Subcutaneous abdominal adipose tissue (tissue), 5 donors: Measurements from ENCODE around the gene PSAPL1.

Experiments
- H3K27ac ChIP-seq: one replicate; pipeline ENCODE4 v1.7.0; 2013; ENCODE audit warnings: low read depth, mild to moderate bottlenecking, inconsistent platforms, low read length, moderate library complexity
- H3K27me3 ChIP-seq, 5 donors: one replicate each; pipeline ENCODE4 v1.7.0; 2013; ENCODE audit warnings: low read length in 5 of 5, inconsistent platforms in 1 of 5; ENCODE audit not compliant: control insufficient read depth in 5 of 5, insufficient read depth in 4 of 5
- H3K36me3 ChIP-seq, 5 donors: one replicate each; pipeline ENCODE4 v1.7.0; 2013; ENCODE audit warnings: low read length in 5 of 5; ENCODE audit not compliant: control insufficient read depth in 5 of 5, insufficient read depth in 5 of 5
- H3K4me1 ChIP-seq, 5 donors: one replicate each; pipeline ENCODE4 v1.7.0; 2013; ENCODE audit warnings: low read length in 5 of 5, mild to moderate bottlenecking in 3 of 5, moderate library complexity in 1 of 5; ENCODE audit not compliant: control insufficient read depth in 5 of 5, insufficient read depth in 5 of 5
- H3K4me3 ChIP-seq, 5 donors: one replicate each; pipeline ENCODE4 v1.7.0; 2013; ENCODE audit warnings: low read length in 5 of 5, low read depth in 1 of 5
- H3K9ac ChIP-seq, 5 donors: one replicate each; pipeline ENCODE4 v1.7.0; 2013; ENCODE audit warnings: low read length in 5 of 5, mild to moderate bottlenecking in 4 of 5, moderate library complexity in 3 of 5
- H3K9me3 ChIP-seq, 5 donors: one replicate each; pipeline ENCODE4 v1.7.0; 2013; ENCODE audit warnings: low read length in 5 of 5; ENCODE audit not compliant: control insufficient read depth in 5 of 5
- donor health status: healthy.
- donor health status: healthy.
- donor health status: healthy.
- donor health status: healthy.
- donor health status: healthy.

PSAPL1 gene

DNA sequence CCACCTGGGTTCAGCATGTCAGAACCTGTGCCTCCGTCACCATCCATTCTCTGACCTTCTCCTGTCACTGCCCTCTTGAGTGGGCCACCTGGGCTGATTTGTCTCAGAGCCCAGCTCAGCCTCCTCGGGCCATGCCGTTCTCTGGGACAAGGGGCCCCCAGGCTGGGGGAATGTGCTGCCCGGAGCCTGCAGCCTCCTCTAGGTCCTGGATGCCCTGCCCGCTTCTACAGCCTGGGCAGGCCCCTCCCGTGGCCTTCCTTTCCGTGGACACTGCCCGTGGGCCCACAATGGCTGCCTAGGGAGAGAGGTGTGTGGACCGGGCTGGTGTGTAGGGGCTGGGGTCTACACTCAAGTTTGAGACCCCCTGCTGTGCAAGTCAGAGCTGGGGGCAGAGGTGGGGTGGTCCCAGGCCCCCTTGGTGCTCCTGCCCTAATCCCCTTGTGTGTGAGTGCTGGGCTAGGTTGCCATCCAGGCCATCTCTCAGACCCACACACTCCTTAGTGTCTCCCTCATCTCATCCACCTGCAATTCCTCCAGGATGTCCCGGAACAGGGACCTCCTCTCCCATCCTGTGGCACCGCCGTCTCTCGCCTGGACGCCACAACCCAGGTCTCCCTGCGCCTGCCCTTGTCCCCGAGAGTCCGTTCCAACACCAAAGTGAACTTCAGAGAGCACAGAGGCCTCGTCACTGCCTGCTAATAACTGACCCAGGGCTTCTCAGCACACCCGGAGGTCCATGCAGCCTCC, 12.4 kb downstream of the PSAPL1 start:
- Histone ChIP-seq H3K9ac (no peak overlapping the region), H3K4me3 (no peak overlapping the region), H3K36me3 (no peaks in the 10 kb centered on the region), H3K4me1 (no peaks in the 10 kb centered on the region), H3K27me3 (peaks cover 0 to 12% (median 0%) of the 10 kb centered on the region in 5 donors), H3K27ac (no peak overlapping the region), H3K9me3 (peaks cover 0 to 10% (median 4%) of the 10 kb centered on the region in 5 donors)

DNA sequence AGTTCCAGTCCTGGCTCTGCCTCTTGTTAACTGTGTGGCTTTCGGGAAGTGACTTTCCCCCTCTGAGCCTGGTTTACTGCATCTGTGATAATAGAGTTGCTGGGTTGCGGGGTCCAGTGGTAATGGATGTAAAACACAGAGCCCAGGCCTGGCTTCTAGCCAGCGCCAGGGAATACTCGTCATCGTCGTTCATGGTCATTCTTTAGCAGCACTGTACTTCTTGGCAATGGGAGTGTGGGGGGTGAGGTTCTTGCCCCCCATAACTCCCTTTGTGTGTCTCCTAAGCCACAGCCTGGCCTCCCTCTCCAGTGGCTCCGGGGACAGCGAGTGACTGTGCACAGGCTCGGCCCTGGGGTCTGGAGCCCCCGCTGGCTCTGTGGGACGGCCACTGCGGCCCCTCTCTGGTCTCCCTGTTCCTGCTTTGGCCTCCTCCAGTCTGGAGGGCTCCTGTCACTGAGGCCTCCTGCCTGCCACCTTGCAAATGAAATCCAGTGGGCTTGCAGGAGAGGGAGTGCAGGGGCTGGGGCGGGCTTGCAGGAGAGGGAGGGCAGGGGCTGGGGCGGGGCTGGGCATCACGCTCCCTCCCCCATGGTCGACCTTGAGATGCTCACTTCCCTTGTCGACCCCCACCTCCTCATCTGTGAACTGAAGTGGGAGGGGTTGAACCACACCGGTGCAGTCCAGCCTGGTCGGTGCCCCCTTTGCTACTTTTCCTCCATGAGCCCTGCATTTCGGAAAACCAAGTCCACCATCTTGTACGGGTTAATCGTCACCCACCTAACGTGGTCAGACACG, 13.2 kb downstream of the PSAPL1 start:
- H3K4me3 ChIP-seq: no peak overlapping the region
- no peak overlapping the region for H3K27ac ChIP-seq
- H3K36me3 ChIP-seq: no peaks in the 10 kb centered on the region
- H3K4me1 ChIP-seq: no peaks in the 10 kb centered on the region
- H3K9ac ChIP-seq: no peak overlapping the region
- H3K27me3 ChIP-seq: peaks cover 0 to 15% (median 0%) of the 10 kb centered on the region in 5 donors
- peaks cover 0 to 10% (median 5%) of the 10 kb centered on the region in 5 donors for H3K9me3 ChIP-seq

DNA sequence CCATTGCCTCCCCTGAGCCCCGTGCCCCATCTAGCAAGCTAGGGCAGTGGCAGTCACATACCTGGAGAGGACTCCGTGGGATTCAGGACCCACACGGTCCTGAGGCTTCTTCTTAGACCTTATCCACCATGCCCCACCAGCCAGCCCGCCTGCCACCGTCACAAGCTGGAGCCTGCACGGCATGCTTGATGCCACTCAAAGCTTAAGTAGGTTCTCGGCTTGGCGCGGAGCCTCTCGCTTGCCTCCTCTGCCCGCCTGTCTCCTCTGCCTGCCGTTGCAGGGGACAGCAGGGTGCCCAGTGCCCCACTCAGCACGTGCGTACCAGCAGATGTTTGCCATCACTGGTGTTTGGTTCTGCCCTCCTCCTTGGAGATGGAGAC, 14.1 kb downstream of the PSAPL1 start:
- Histone ChIP-seq H3K4me1 (no peaks in the 10 kb centered on the region), H3K27me3 (peaks cover 0 to 18% (median 0%) of the 10 kb centered on the region in 5 donors), H3K9me3 (peaks cover 0 to 10% (median 8%) of the 10 kb centered on the region in 5 donors), H3K9ac (no peak overlapping the region), H3K36me3 (no peaks in the 10 kb centered on the region), H3K4me3 (no peak overlapping the region), H3K27ac (no peak overlapping the region)

GRCh38 chr4:7419961-7420660, 14.6 kb downstream of the PSAPL1 start:
- H3K4me3 ChIP-seq: no peak overlapping the region
- H3K27me3 ChIP-seq: peaks cover 0 to 18% (median 3%) of the 10 kb centered on the region in 5 donors
- no peak overlapping the region for H3K9ac ChIP-seq
- no peak overlapping the region for H3K27ac ChIP-seq
- no peaks in the 10 kb centered on the region for H3K4me1 ChIP-seq
- no peaks in the 10 kb centered on the region for H3K36me3 ChIP-seq
- H3K9me3 ChIP-seq: peaks cover 0 to 10% (median 8%) of the 10 kb centered on the region in 5 donors

GRCh38 chr4:7418131-7418943, 16.4 kb downstream of the PSAPL1 start:
- Histone ChIP-seq H3K27ac (no peak overlapping the region), H3K9me3 (peaks cover 0 to 10% (median 8%) of the 10 kb centered on the region in 5 donors), H3K36me3 (no peaks in the 10 kb centered on the region), H3K9ac (no peak overlapping the region), H3K4me3 (no peak overlapping the region), H3K27me3 (peaks cover 0 to 22% (median 3%) of the 10 kb centered on the region in 5 donors), H3K4me1 (no peaks in the 10 kb centered on the region)

DNA sequence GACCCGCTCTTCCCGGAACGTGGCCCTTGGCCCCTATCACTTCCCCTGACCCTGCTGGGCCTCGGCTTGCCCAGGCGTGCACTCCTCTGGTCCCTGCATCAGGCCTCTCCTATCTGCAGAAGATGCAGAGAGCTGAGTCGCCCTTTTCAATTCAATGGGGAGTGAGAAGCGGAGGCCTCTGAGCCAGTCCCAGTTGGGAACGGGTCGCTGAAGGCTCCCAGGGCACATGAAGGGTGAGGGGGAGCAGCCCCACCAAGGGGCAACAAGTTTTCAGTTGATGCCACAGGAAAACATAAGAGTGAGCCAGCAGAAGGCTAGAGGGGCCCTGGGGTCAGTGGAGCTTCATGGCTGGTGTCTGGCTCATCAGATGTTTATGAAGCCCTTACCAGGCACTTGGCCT, 17.1 kb downstream of the PSAPL1 start:
- Histone ChIP-seq H3K4me3 (no peak overlapping the region), H3K27ac (no peak overlapping the region), H3K27me3 (peaks cover 0 to 23% (median 6%) of the 10 kb centered on the region in 5 donors), H3K9ac (no peak overlapping the region), H3K36me3 (no peaks in the 10 kb centered on the region), H3K9me3 (peaks cover 0 to 10% (median 8%) of the 10 kb centered on the region in 5 donors), H3K4me1 (no peaks in the 10 kb centered on the region)

DNA sequence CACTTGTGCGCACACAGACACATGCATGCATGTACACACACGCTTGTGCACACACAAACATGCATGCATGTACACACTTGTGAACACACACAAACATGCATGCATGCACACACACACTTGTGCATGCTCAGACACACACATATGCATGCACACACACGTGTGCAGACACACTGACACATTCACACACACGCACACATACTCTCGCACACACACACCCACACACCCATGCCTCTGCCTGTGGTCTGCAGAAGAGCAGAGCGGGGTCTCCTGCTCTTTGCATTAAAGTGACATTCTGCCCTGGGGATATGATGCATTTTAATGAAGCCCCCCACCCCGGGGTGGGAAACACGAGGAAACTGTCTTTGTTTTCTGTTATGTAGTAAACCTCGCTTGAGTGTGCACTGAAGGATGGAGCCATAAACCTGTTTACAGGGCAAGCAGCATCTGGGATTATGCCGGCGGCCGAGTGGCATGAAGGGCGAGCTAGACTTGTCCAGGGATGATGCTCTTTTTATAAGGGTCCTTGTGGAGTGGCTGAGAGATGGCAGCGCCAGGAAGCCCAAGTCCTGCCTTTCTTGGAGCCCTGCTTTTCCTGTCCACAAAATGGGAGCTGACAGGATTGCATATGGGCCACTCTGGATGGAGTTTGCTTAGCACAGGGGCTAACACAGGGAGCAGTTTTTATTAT, 17.8 kb downstream of the PSAPL1 start:
- Histone ChIP-seq H3K27me3 (peaks cover 0 to 30% (median 10%) of the 10 kb centered on the region in 5 donors), H3K4me3 (no peak overlapping the region), H3K27ac (no peak overlapping the region), H3K4me1 (no peaks in the 10 kb centered on the region), H3K9ac (no peak overlapping the region), H3K36me3 (no peaks in the 10 kb centered on the region), H3K9me3 (peaks cover 0 to 10% (median 8%) of the 10 kb centered on the region in 5 donors)

DNA sequence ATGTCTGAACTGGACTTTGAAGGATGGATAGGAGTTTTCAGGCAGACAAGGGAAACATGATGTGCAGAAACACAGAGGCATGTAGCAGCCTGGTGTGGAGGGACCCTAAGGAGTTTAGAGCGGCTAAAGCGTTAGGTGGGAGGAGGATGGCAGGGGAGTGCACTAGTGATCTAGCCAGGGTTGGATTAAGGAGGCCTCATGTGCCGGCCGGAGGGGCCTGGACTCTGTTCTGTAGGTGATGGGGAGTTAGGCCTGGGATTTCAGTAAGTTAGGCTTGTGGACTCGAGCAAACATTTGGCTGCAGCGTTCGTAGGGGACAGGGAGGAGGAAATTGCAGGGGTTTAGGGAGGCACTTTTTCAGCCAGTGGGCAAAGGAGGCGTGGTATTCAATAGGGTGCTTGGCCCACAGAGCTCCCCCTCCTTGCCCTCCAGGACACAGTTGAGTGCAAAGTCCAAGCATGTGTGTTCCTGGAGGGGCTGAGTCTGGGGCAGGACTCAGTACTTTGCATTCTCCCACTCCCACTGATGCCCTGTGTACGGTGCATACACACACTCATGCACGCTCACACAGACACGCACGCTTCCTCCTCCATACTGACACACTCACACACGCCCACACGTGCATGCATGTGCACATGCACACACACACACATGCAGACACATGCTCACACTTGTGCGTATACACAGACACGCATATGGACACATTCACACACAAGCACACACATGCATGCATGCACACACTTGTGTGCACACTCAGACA, 18.6 kb downstream of the PSAPL1 start:
- H3K27ac ChIP-seq: no peak overlapping the region
- H3K9me3 ChIP-seq: peaks cover 0 to 10% (median 8%) of the 10 kb centered on the region in 5 donors
- H3K27me3 ChIP-seq: peaks cover 0 to 35% (median 12%) of the 10 kb centered on the region in 5 donors
- no peaks in the 10 kb centered on the region for H3K4me1 ChIP-seq
- H3K4me3 ChIP-seq: no peak overlapping the region
- H3K36me3 ChIP-seq: no peaks in the 10 kb centered on the region
- H3K9ac ChIP-seq: no peak overlapping the region
